A673 (cell line): Measurements from ENCODE around the gene FARSA. TPM values are rescaled to one million over a fixed set of nuclear protein-coding genes. Genes with fewer than 3 reads are reported as not detected.

Source experiments
- BruUV-seq: library from RNA; stranded (reverse); fragments of 400-500 nt; replicated peaks from 2 replicates; lab custom pipeline; 2021; lab: Mats Ljungman, UMichigan
- CTCF ChIA-PET: fragments of 300-600 bp; sonication (Branson Sonifier 250); formaldehyde crosslinking; loops from one replicate; lab custom pipeline; 2022; ENCODE audit warnings: antibody characterized with exemption; lab: Charles Lee
- POLR2A ChIA-PET: fragments of 300-600 bp; sonication (Branson Sonifier 250); formaldehyde crosslinking; loops from one replicate; lab custom pipeline; 2022; ENCODE audit warnings: antibody characterized with exemption; ENCODE audit not compliant: low non-redundant PET; lab: Charles Lee
- DNase-seq: peaks from one replicate; pipeline ENCODE4 v3.0.0-alpha.2; 2015; ENCODE audit warnings: low spot score
- H3K27ac ChIP-seq: fragments of 200-600 bp; sonication (generic); 2 replicates; pipeline ENCODE4 v1.5.1; 2016; ENCODE audit warnings: mixed run types, low read depth, mild to moderate bottlenecking, mixed read lengths, antibody characterized with exemption, low read length; ENCODE audit not compliant: poor library complexity, severe bottlenecking
- H3K27me3 ChIP-seq: fragments of 200-600 bp; sonication (generic); replicated peaks from 2 replicates; pipeline ENCODE4 v1.6.1; 2017; ENCODE audit warnings: mixed run types, low read depth, mild to moderate bottlenecking, mixed read lengths, antibody characterized with exemption, low read length; ENCODE audit not compliant: insufficient read depth, poor library complexity
- H3K36me3 ChIP-seq: fragments of 200-600 bp; sonication (generic); 2 replicates; pipeline ENCODE4 v1.6.1; 2016; ENCODE audit warnings: mixed run types, mild to moderate bottlenecking, mixed read lengths, antibody characterized with exemption, low read length; ENCODE audit not compliant: insufficient read depth, poor library complexity, severe bottlenecking
- H3K4me1 ChIP-seq: fragments of 200-600 bp; sonication (generic); 2 replicates; pipeline ENCODE4 v1.6.1; 2017; ENCODE audit warnings: mixed run types, mild to moderate bottlenecking, mixed read lengths, antibody characterized with exemption, low read length; ENCODE audit not compliant: insufficient read depth, poor library complexity, severe bottlenecking
- H3K4me3 ChIP-seq: fragments of 200-600 bp; sonication (generic); 2 replicates; pipeline ENCODE4 v1.5.1; 2016; ENCODE audit warnings: low read depth, mixed run types, mild to moderate bottlenecking, mixed read lengths, low read length; ENCODE audit not compliant: poor library complexity, severe bottlenecking
- H3K9me3 ChIP-seq: fragments of 200-600 bp; sonication (generic); 2 replicates; pipeline ENCODE4 v1.6.1; 2016; ENCODE audit warnings: mixed run types, low read depth, mild to moderate bottlenecking, mixed read lengths, antibody characterized with exemption, low read length; ENCODE audit not compliant: poor library complexity, severe bottlenecking
- EZH2 ChIP-seq: fragments of 200-600 bp; sonication (generic); IDR thresholded peaks from 2 replicates; pipeline ENCODE4 v1.6.1; 2017; ENCODE audit warnings: borderline replicate concordance, low read depth, mild to moderate bottlenecking, mixed read lengths, antibody characterized with exemption, low read length; ENCODE audit not compliant: poor library complexity, severe bottlenecking
- intact Hi-C: fragments of 100-400 bp; cut with micrococcal nuclease; formaldehyde crosslinking; loops from one replicate; pipeline ENCODE4 v1.10.0; 2022; ENCODE audit not compliant: unreplicated experiment
- total RNA-seq: library from RNA; stranded (reverse); gene quantifications from 2 replicates; pipeline ENCODE4 v1.2.3, GENCODE V29; 2021
- TF ChIP-seq, protein P1 (sequence below): fragments of 300-800, 200-600 bp; sonication (generic); conservative IDR thresholded peaks from 2 replicates; pipeline ENCODE4 v1.5.1; 2017; ENCODE audit warnings: low read depth, mild to moderate bottlenecking, antibody characterized with exemption, low read length, moderate library complexity, mixed read lengths

The FARSA gene
- total RNA-seq, 1 experiment from 2014 or later: 162 TPM

DNA sequence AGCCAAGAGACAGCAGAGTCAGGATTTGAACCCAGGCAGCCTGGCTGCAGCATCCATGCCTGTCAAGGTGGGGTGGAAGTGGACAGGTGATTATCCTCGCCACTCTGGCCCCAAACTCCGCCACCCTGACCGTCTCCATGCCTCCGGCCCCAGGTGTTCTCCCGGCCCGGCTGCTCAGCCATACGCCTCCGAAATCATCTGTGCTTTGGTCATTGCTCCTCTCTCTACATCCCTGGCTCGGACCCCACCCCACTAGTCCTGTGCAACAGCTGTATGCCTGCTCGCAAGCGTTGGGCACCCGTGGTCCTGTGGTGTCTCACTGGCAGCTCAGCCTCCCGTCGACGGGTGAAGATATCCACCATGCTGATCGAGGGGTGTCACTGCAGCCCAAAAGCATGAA is 39.7 kb upstream of the FARSA start:
- POLR2A ChIA-PET: interaction anchor here (0.7 kb wide), 1 partner anchor 173 kb away, joined by 3 read pairs; no protein-coding TSS in a partner anchor
- Histone ChIP-seq H3K36me3 (no peaks in the 10 kb centered on the region), H3K9me3 (no peaks in the 10 kb centered on the region), H3K27ac (no peak overlapping the region), H3K4me3 (no peak overlapping the region), H3K27me3 (no peaks in the 10 kb centered on the region), H3K4me1 (no peaks in the 10 kb centered on the region)
- BruUV-seq: no TSS peak
- DNase-seq: no peak
- CTCF ChIA-PET: interaction anchor here (1.2 kb wide), 1 partner anchor 121 kb away, joined by 7 read pairs; no protein-coding TSS in a partner anchor
- TF ChIP-seq, protein P1, sequence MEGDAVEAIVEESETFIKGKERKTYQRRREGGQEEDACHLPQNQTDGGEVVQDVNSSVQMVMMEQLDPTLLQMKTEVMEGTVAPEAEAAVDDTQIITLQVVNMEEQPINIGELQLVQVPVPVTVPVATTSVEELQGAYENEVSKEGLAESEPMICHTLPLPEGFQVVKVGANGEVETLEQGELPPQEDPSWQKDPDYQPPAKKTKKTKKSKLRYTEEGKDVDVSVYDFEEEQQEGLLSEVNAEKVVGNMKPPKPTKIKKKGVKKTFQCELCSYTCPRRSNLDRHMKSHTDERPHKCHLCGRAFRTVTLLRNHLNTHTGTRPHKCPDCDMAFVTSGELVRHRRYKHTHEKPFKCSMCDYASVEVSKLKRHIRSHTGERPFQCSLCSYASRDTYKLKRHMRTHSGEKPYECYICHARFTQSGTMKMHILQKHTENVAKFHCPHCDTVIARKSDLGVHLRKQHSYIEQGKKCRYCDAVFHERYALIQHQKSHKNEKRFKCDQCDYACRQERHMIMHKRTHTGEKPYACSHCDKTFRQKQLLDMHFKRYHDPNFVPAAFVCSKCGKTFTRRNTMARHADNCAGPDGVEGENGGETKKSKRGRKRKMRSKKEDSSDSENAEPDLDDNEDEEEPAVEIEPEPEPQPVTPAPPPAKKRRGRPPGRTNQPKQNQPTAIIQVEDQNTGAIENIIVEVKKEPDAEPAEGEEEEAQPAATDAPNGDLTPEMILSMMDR: no peak
- TF ChIP-seq EZH2: no peak
- intact Hi-C loops: loop anchor here (10.0 kb wide), 2 partner anchors 462 to 622 kb away; no protein-coding TSS in a partner anchor

GRCh38 chr19:12970070-12970820 is 36.7 kb upstream of the FARSA start:
- TF ChIP-seq, protein P1: no peak
- no peak for TF ChIP-seq EZH2
- DNase-seq: no peak
- Histone ChIP-seq H3K4me3 (no peak overlapping the region), H3K27ac (no peak overlapping the region), H3K4me1 (peaks cover 3% of the 10 kb centered on the region), H3K27me3 (no peaks in the 10 kb centered on the region), H3K36me3 (no peaks in the 10 kb centered on the region), H3K9me3 (no peaks in the 10 kb centered on the region)
- ChIA-PET CTCF (no interaction called here), POLR2A (no interaction called here)
- intact Hi-C loops: loop anchor here (10.0 kb wide), 2 partner anchors 465 to 625 kb away; no protein-coding TSS in a partner anchor
- BruUV-seq: no TSS peak

DNA sequence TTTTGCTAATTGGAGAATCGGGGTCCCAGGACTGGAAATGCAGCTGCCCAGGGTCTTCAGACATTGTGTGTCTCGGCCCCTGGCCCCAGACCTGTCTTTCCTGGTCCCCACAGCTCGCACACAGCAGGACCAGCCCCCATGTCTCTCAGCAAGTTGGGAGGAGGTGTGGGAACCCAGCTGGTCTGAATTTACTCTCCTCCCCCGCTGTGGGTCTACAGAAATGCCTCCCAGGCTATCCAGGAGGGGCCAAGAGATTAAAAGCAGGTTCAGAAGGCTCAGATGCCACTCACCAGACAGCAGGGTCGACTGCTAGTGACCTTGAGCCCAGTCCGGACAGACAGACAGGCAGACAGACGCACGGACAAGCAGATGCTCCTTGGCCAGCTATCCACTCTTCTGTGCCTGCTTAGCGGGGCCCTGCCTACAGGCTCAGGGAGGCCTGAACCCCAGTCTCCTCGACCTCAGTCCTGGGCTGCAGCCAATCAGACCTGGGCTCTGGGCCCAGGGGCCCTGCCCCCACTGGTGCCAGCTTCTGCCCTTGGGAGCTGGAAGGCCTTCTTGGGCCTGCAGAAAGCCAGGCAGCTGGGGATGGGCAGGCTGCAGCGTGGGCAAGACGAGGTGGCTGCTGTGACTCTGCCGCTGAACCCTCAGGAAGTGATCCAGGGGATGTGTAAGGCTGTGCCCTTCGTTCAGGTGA is 35.9 kb upstream of the FARSA start, which contains the start of gene DAND5:
Gene DAND5, plus strand, starts transcription at position 285 of the 697 bp plus-strand sequence. Its CDS starts 85 bp downstream, at position 370.
- ChIA-PET POLR2A (no interaction called here), CTCF (no interaction called here)
- Histone ChIP-seq H3K36me3 (no peaks in the 10 kb centered on the region), H3K27ac (no peak within 1 kb of the TSS), H3K9me3 (no peaks in the 10 kb centered on the region), H3K4me3 (no peak within 1 kb of the TSS), H3K27me3 (no peaks in the 10 kb centered on the region), H3K4me1 (peaks cover 3% of the 10 kb centered on the region)
- TF ChIP-seq EZH2: no peak
- TF ChIP-seq, protein P1: no peak
- BruUV-seq: no TSS peak
- DNase-seq: no peak
- intact Hi-C loops: no loop called here
